GM12891 (cell line): Measurements from ENCODE around the gene FLNC.

ENCODE experiments used
- PAX5 ChIP-seq: IDR thresholded peaks from 2 replicates; pipeline ENCODE4 v1.6.1; 2011; ENCODE audit warnings: low read length, moderate library complexity, mild to moderate bottlenecking; ENCODE audit not compliant: insufficient read depth, severe bottlenecking
- POLR2A ChIP-seq: IDR thresholded peaks from 2 replicates; pipeline ENCODE4 v1.6.1; 2011; ENCODE audit warnings: low read depth, low read length, control low read depth
- POLR2AphosphoS5 ChIP-seq: IDR thresholded peaks from 2 replicates; pipeline ENCODE4 v1.6.1; 2011; ENCODE audit warnings: low read depth, low read length, control low read depth
- POU2F2 ChIP-seq: IDR thresholded peaks from 2 replicates; pipeline ENCODE4 v1.6.1; 2011; ENCODE audit warnings: low read depth, mild to moderate bottlenecking, control low read depth, low read length, moderate library complexity
- SPI1 ChIP-seq: IDR thresholded peaks from 2 replicates; pipeline ENCODE4 v1.6.1; 2011; ENCODE audit warnings: low read depth, low read length, control low read depth
- TAF1 ChIP-seq: IDR thresholded peaks from 2 replicates; pipeline ENCODE4 v1.6.1; 2011; ENCODE audit warnings: low read depth, low read length, control low read depth

- TF ChIP-seq TAF1, result no peak
- TF ChIP-seq POLR2AphosphoS5, result no peak
- no peak for TF ChIP-seq SPI1
- no peak for TF ChIP-seq POLR2A
- TF ChIP-seq POU2F2, result no peak
- no peak for TF ChIP-seq PAX5
Observed at GRCh38 chr7:128830231-128831177, at the start of gene FLNC.
